ENCODE data around the gene FMN1.

The FMN1 gene

GRCh38 chr15:33211176-33211808 lies 16.8 kb upstream of the FMN1 start:
- TF ChIP-seq L3MBTL2 (conservative IDR thresholded peaks at IDR 0.05) (no peak), FOXM1 (IDR thresholded peaks at IDR 0.05; ENCODE audit: borderline replicate concordance) (no peak), ARNT (IDR thresholded peaks at IDR 0.05) (no peak)
- POLR2A ChIA-PET, result no interaction called here
- no peak for DNase-seq (ENCODE audit: extremely low spot score)
- CTCF ChIA-PET, result interaction anchor here (0.6 kb wide), 1 partner anchor 16 kb away, joined by 3 read pairs; no protein-coding TSS in a partner anchor

GRCh38 chr15:33209575-33210481 lies 15.3 kb upstream of the FMN1 start:
- TF ChIP-seq L3MBTL2 (conservative IDR thresholded peaks at IDR 0.05) (no peak), ZNF384 (IDR thresholded peaks at IDR 0.05) (no peak), SUZ12 (IDR thresholded peaks at IDR 0.05) (no peak), CTBP1 (IDR thresholded peaks at IDR 0.05; ENCODE audit: borderline replicate concordance) (no peak), BHLHE40 (IDR thresholded peaks at IDR 0.05; ENCODE audit: borderline replicate concordance) (no peak), LEF1 (IDR thresholded peaks at IDR 0.05; ENCODE audit: borderline replicate concordance) (no peak), FOXA1 (IDR thresholded peaks at IDR 0.05) (no peak), SP1 (IDR thresholded peaks at IDR 0.05) (no peak)
- POLR2A ChIA-PET, result no interaction called here
- DNase-seq (ENCODE audit: extremely low spot score), result no peak
- CTCF ChIA-PET, result no interaction called here

- POLR2A ChIA-PET, result no interaction called here
- TF ChIP-seq ELF4 (IDR thresholded peaks at IDR 0.05), result no peak
- TF ChIP-seq TARDBP (IDR thresholded peaks at IDR 0.05), result no peak
- TF ChIP-seq FOXK2 (IDR thresholded peaks at IDR 0.05), result no peak
- TF ChIP-seq HDGF (IDR thresholded peaks at IDR 0.05; ENCODE audit: borderline replicate concordance), result no peak
- no peak for TF ChIP-seq LEF1 (IDR thresholded peaks at IDR 0.05; ENCODE audit: borderline replicate concordance)
- TF ChIP-seq SUZ12 (IDR thresholded peaks at IDR 0.05), result no peak
- TF ChIP-seq NFRKB (IDR thresholded peaks at IDR 0.05), result no peak
- TF ChIP-seq FOXM1 (IDR thresholded peaks at IDR 0.05; ENCODE audit: borderline replicate concordance), result no peak
- no peak for TF ChIP-seq L3MBTL2 (conservative IDR thresholded peaks at IDR 0.05)
- TF ChIP-seq SP1 (IDR thresholded peaks at IDR 0.05), result no peak
- TF ChIP-seq BHLHE40 (IDR thresholded peaks at IDR 0.05; ENCODE audit: borderline replicate concordance), result no peak
- TF ChIP-seq CTBP1 (IDR thresholded peaks at IDR 0.05; ENCODE audit: borderline replicate concordance), result no peak
- DNase-seq (ENCODE audit: extremely low spot score), result no peak
- CTCF ChIA-PET, result no interaction called here
These were observed 13.1 kb upstream of the FMN1 start for GRCh38 chr15:33207646-33208045.

- no peak for TF ChIP-seq NFRKB (IDR thresholded peaks at IDR 0.05)
- TF ChIP-seq SP1 (IDR thresholded peaks at IDR 0.05), result no peak
- DNase-seq (ENCODE audit: extremely low spot score), result no peak
- ChIA-PET POLR2A (no interaction called here), CTCF (no interaction called here)
These were observed 11.9 kb upstream of the FMN1 start for GRCh38 chr15:33206366-33206765.

- no peak for TF ChIP-seq FOXA1 (IDR thresholded peaks at IDR 0.05)
- no peak for TF ChIP-seq NFRKB (IDR thresholded peaks at IDR 0.05)
- no peak for TF ChIP-seq BHLHE40 (IDR thresholded peaks at IDR 0.05; ENCODE audit: borderline replicate concordance)
- TF ChIP-seq ZNF384 (IDR thresholded peaks at IDR 0.05), result no peak
- no peak for TF ChIP-seq CTBP1 (IDR thresholded peaks at IDR 0.05; ENCODE audit: borderline replicate concordance)
- TF ChIP-seq FOXM1 (IDR thresholded peaks at IDR 0.05; ENCODE audit: borderline replicate concordance), result no peak
- no peak for TF ChIP-seq TARDBP (IDR thresholded peaks at IDR 0.05)
- TF ChIP-seq PKNOX1 (IDR thresholded peaks at IDR 0.05), result no peak
- TF ChIP-seq ARNT (IDR thresholded peaks at IDR 0.05), result no peak
- no peak for DNase-seq (ENCODE audit: extremely low spot score)
- CTCF ChIA-PET, result no interaction called here
- POLR2A ChIA-PET, result no interaction called here
These were observed 10.4 kb upstream of the FMN1 start for GRCh38 chr15:33204926-33205325.

- TF ChIP-seq ZNF384 (IDR thresholded peaks at IDR 0.05) (no peak), SP1 (IDR thresholded peaks at IDR 0.05) (no peak), FOXA1 (IDR thresholded peaks at IDR 0.05) (no peak), ELF4 (IDR thresholded peaks at IDR 0.05) (no peak), NFRKB (IDR thresholded peaks at IDR 0.05) (no peak), SUZ12 (IDR thresholded peaks at IDR 0.05) (no peak), TARDBP (IDR thresholded peaks at IDR 0.05) (no peak), FOXM1 (IDR thresholded peaks at IDR 0.05; ENCODE audit: borderline replicate concordance) (no peak), PKNOX1 (IDR thresholded peaks at IDR 0.05) (no peak)
- ChIA-PET CTCF (no interaction called here), POLR2A (no interaction called here)
- no peak for DNase-seq (ENCODE audit: extremely low spot score)
These were observed 9.6 kb upstream of the FMN1 start for GRCh38 chr15:33204087-33204486.

GRCh38 chr15:33201491-33202231 lies 7.1 kb upstream of the FMN1 start:
- TF ChIP-seq NFRKB (IDR thresholded peaks at IDR 0.05), result no peak
- no peak for TF ChIP-seq ZNF384 (IDR thresholded peaks at IDR 0.05)
- TF ChIP-seq HDGF (IDR thresholded peaks at IDR 0.05; ENCODE audit: borderline replicate concordance), result no peak
- TF ChIP-seq FOXA1 (IDR thresholded peaks at IDR 0.05), result no peak
- no peak for TF ChIP-seq CTBP1 (IDR thresholded peaks at IDR 0.05; ENCODE audit: borderline replicate concordance)
- TF ChIP-seq L3MBTL2 (conservative IDR thresholded peaks at IDR 0.05), result no peak
- no peak for TF ChIP-seq ARNT (IDR thresholded peaks at IDR 0.05)
- TF ChIP-seq ELF4 (IDR thresholded peaks at IDR 0.05), result no peak
- no peak for TF ChIP-seq TARDBP (IDR thresholded peaks at IDR 0.05)
- no peak for TF ChIP-seq SP1 (IDR thresholded peaks at IDR 0.05)
- no peak for TF ChIP-seq FOXK2 (IDR thresholded peaks at IDR 0.05)
- no peak for TF ChIP-seq FOXM1 (IDR thresholded peaks at IDR 0.05; ENCODE audit: borderline replicate concordance)
- TF ChIP-seq SUZ12 (IDR thresholded peaks at IDR 0.05), result no peak
- TF ChIP-seq BHLHE40 (IDR thresholded peaks at IDR 0.05; ENCODE audit: borderline replicate concordance), result no peak
- CTCF ChIA-PET, result no interaction called here
- POLR2A ChIA-PET, result no interaction called here
- DNase-seq (ENCODE audit: extremely low spot score), result peak; percentile 13

Data from HEK293T (cell line).